HL-60 (cell line): ENCODE measurements around the gene KRT15.

Source experiments
- DNase-seq, 2 experiments: peaks; one replicate each; pipeline ENCODE4 v3.0.0-alpha.2; 2010 to 2020; ENCODE audit warnings: low read depth in 1 of 2, low spot score in 1 of 2
- H3K27ac ChIP-seq: fragments of 250-450 bp; sonication (Bioruptor Pico); replicated peaks from 2 replicates; pipeline ENCODE4 v1.5.1; 2020; ENCODE audit warnings: mild to moderate bottlenecking, moderate library complexity
- H3K27me3 ChIP-seq: fragments of 250-450 bp; sonication (Bioruptor Pico); 2 replicates; pipeline ENCODE4 v1.5.1; 2021; ENCODE audit warnings: mild to moderate bottlenecking, moderate library complexity; ENCODE audit not compliant: insufficient read depth, poor library complexity, severe bottlenecking
- H3K4me3 ChIP-seq: replicated peaks from 2 replicates; pipeline ENCODE4 v1.5.1; 2011; ENCODE audit warnings: mild to moderate bottlenecking, control low read depth, low read length; ENCODE audit not compliant: insufficient read depth
- CTCF ChIP-seq: IDR thresholded peaks from one replicate; pipeline ENCODE4 v1.5.1; 2011; ENCODE audit warnings: low read length, control low read depth, inconsistent platforms; ENCODE audit not compliant: insufficient read depth
- GABPA ChIP-seq: IDR thresholded peaks from 2 replicates; pipeline ENCODE4 v1.6.1; 2012; ENCODE audit warnings: low read depth
- POLR2AphosphoS5 ChIP-seq: IDR thresholded peaks from 2 replicates; pipeline ENCODE4 v1.6.1; 2012; ENCODE audit warnings: low read depth
- REST ChIP-seq: IDR thresholded peaks from 2 replicates; pipeline ENCODE4 v1.6.1; 2012; ENCODE audit warnings: low read depth; ENCODE audit not compliant: insufficient replicate concordance
- SPI1 ChIP-seq: IDR thresholded peaks from 2 replicates; pipeline ENCODE4 v1.6.1; 2012; ENCODE audit warnings: low read depth, mild to moderate bottlenecking, borderline replicate concordance

Gene KRT15

GRCh38 chr17:41553176-41553575 is 34.5 kb upstream of the KRT15 start:
- TF ChIP-seq POLR2AphosphoS5 (no peak), CTCF (no peak), GABPA (no peak), REST (no peak), SPI1 (no peak)

GRCh38 chr17:41552455-41552854 is 33.8 kb upstream of the KRT15 start:
- Histone ChIP-seq H3K27me3 (no peaks in the 10 kb centered on the region), H3K27ac (no peak overlapping the region), H3K4me3 (no peak overlapping the region)
- no peak for DNase-seq
- no peak for TF ChIP-seq CTCF

More at GRCh38 chr17:41553176-41553575, 34.5 kb upstream of the KRT15 start:
- peaks cover under 1% of the 10 kb centered on the region for H3K27me3 ChIP-seq
- H3K4me3 ChIP-seq: no peak overlapping the region
- H3K27ac ChIP-seq: no peak overlapping the region
- DNase-seq: no peak

DNA sequence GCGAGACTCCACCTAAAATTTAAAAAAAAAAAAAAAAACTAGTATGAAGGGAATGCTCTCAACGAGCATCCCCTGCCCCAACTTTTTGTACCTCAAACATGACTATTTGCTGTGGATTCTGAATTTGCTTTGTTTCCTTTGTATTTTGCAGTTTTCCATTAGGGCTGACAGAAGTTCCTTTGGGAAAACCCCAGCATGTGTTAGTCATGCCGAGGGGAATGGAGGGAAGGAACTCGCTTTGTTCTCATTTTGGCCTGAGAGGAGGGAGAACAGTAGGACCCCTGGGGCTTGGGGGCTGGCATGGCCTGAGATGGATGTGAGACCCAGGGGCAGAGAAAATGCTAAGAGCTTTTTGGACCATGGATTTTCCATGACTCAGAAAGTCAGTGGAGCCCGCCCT is 32.7 kb upstream of the KRT15 start:
- H3K27me3 ChIP-seq: no peaks in the 10 kb centered on the region
- DNase-seq: no peak
- H3K4me3 ChIP-seq: no peak overlapping the region
- H3K27ac ChIP-seq: no peak overlapping the region
- TF ChIP-seq SPI1: no peak
- no peak for TF ChIP-seq CTCF

GRCh38 chr17:41549596-41550039 is 30.9 kb upstream of the KRT15 start:
- H3K4me3 ChIP-seq: no peak overlapping the region
- no peak overlapping the region for H3K27ac ChIP-seq
- no peaks in the 10 kb centered on the region for H3K27me3 ChIP-seq
- no peak for TF ChIP-seq REST
- no peak for TF ChIP-seq GABPA
- TF ChIP-seq CTCF: no peak
- TF ChIP-seq POLR2AphosphoS5: no peak
- TF ChIP-seq SPI1: no peak
- DNase-seq: no peak
